Measurements from ENCODE around the gene JADE3.

The JADE3 gene

GRCh38 chrX:46912098-46912602 lies at the start of gene JADE3:
Gene JADE3 (plus strand): TSS chrX:46912421. CDS start chrX:46984895, 72,474 bp downstream.
- DNase-seq: peak; percentile 18 to 42

- no peak for DNase-seq
These were observed 49.1 kb upstream of the JADE3 start for GRCh38 chrX:46863072-46863471.

GRCh38 chrX:46864606-46865005 lies 47.6 kb upstream of the JADE3 start:
- no peak for DNase-seq

DNA sequence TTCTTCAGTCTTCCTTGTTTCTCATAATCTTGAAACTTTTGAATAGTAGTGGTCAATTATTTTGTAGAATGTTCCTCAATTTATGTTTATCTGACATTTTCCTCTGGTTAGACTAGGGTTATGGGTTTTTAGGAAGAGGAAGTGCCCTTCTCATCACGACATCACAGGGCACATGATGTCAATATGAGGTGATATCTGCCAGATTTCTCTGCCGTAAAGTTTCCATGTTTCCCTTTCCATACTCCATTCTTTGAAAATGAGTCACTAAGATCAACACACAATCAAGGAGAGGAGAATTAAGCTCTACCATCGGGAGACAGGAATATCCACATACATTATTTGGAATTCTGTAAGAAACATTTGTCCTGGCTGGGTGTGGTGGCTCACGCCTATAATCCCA lies 46.9 kb upstream of the JADE3 start:
- DNase-seq: no peak

- no peak for DNase-seq
These were observed 45.5 kb upstream of the JADE3 start for GRCh38 chrX:46866726-46867125.

DNA sequence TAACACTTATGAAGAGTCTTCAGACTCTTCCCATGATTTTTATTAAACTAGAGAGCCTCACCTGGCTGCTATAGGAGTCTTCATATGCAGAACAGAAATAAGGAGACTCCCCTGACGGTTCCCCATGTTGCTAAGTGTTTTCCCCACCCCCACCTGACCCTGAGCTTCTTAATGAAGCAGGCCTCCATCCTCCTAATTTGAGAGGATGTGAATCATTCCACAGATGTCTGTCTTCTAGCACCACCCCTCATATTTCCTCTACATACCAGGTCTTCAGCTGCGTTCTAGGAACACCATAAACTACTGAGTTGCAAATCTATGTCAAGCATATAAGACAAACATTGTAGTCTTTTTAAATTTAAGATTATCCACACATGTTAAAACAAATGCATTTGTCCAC lies 38.5 kb upstream of the JADE3 start:
- DNase-seq: no peak

GRCh38 chrX:46876901-46877300 lies 35.3 kb upstream of the JADE3 start:
- no peak for DNase-seq

DNA sequence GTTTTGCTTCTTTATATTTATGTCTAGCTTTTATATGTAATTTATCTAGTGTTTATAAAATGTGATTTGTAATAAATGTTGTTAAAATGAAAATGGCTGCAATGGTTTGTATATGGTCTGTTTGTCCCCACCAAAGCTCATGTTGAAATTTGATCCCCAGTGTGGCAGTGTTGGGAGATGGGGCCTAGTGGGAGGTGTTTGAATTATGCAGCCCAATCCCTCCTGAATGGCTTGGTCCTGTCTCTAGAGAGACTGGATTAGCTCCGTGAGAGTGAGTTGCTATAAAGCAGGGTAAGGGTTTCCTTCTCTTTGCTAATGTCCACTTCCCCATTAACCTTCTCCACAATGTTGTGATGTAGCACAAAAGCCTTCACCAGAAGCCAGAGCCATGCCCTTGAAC lies 30.0 kb upstream of the JADE3 start:
- no peak for DNase-seq

GRCh38 chrX:46884799-46885198 lies 27.4 kb upstream of the JADE3 start:
- DNase-seq: no peak

DNA sequence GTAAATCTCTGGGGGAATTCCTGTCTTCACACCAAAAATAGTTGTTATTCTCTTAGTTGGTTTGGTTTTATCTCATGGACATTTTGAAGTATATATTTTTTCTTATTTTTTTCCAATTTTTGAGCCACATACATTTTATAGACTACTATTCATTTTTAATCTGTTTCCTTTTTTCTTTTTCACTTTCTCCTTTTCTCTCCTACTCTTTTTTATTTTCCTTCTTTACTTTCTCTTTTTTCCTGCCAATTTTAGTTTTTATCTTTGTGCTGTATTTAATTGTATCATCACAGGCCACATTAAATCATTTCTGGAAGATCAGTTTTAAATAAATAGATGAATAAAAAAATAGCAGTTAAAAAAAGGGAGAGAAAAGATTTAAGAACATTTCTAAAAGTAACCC lies 14.0 kb upstream of the JADE3 start:
- no peak for DNase-seq

GRCh38 chrX:46903458-46904242 lies 8.6 kb upstream of the JADE3 start:
- peak; percentile 45 to 60 for DNase-seq

DNA sequence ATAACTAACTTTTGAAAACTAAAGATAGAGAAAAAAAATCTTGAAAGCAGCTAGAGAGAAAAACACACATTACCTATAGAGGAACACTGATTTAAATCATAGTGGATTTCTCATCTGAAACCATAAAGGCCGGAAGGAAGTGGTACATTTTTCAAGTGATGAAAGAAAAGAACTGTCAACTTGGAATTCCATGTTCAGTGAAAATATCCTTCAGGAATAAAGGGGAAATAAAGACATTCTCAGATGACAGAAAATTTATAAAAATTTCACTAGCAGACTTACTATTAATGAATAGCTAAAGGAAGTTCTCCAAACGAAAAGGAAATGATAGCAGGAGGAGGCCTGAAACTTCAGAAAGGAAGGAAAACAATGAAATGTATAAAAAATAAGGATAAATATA lies 7.6 kb upstream of the JADE3 start:
- DNase-seq: no peak

DNA sequence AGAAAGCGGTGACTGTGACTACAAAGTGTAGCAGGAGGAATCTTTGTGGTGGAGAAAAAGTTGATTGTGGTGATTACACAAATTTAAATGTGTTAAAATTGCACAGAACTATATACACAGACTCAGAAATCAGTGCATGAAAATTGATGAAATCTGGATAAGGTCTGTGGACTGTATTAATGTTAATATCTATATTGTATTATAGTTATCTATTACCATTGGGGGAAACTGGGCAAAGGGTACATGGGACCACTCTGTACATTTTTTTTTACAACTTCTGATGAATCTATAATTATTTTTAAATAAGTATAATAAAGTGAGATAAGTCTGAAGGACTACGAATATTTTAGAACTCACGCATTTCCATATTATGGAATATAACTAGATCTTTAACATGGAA lies 1.8 kb upstream of the JADE3 start:
- DNase-seq: no peak

GRCh38 chrX:46912603-46913491 lies 626 bp downstream of the JADE3 start:
- DNase-seq: peak; percentile 22 to 34

- peak in 1 of 2 donors; percentile 2 for DNase-seq
These were observed 1.4 kb downstream of the JADE3 start for GRCh38 chrX:46913667-46914066.

- no peak for DNase-seq
These were observed 4.1 kb downstream of the JADE3 start for GRCh38 chrX:46916273-46916672.

DNA sequence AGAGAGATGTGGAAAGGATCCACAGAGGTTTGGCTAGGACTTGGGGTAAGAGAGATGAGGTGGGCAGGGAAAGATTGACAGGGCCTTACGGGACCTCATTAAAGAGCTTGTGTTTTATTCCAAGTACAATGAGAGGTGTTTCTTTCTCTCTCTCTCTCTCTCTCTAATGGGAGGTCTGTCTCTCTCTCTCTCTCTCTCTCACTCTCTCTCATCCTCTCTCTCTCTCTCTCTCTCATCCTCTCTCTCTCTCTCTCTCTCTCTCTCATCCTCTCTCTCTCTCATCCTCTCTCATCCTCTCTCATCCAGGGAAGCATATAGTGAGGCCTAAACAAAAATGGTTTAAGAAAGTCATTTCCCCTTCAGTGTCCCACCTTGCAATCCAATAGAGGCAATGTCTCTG lies 5.4 kb downstream of the JADE3 start:
- no peak for DNase-seq

DNA sequence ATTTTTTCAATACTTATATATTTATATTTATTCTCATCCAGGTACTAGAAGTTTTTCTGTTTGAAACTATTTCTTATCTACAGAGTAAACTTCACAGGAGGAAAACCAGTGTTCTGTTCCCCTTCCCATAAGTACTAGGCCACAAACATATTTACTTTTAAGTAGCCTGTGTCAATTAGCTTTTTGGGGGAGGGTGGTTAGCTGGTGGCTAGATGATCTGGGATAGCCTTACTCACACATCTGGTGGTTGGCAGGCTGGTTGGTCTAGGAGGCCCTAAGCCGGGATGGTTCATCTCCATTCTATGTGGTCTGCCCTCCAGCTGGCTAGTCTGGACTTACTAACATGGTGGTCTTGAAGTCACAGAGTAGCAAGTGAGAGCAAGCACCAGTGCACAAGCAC lies 6.2 kb downstream of the JADE3 start:
- DNase-seq: no peak

GRCh38 chrX:46920235-46920634 lies 8.0 kb downstream of the JADE3 start:
- no peak for DNase-seq

- no peak for DNase-seq
These were observed 10.4 kb downstream of the JADE3 start for GRCh38 chrX:46922611-46923010.

- DNase-seq: no peak
These were observed 15.5 kb downstream of the JADE3 start for GRCh38 chrX:46927718-46928117.

GRCh38 chrX:46929439-46930261 lies 17.4 kb downstream of the JADE3 start:
- DNase-seq: no peak

GRCh38 chrX:46935295-46935694 lies 23.1 kb downstream of the JADE3 start:
- no peak for DNase-seq

Measured in stimulated activated CD4-positive, alpha-beta T cell treated with anti-CD3 and anti-CD28 coated beads, Interleukin-2, amount 100 ng/mL, for 24 hours (primary cell).